NCI-H2196 treated with DMSO at 0.1 percent for 48 hours (cell line): ENCODE data around the gene CECR2.
"Not testable (repeated sequence)": the region's sequence is repeated elsewhere in the genome, so short reads cannot be mapped to it uniquely, and the experiment has no call there.

Source experiments
- DNase-seq: peaks from one replicate; lab custom pipeline; 2025; ENCODE audit not compliant: unreplicated experiment; lab: John Stamatoyannopoulos, UW

CECR2 gene

DNA sequence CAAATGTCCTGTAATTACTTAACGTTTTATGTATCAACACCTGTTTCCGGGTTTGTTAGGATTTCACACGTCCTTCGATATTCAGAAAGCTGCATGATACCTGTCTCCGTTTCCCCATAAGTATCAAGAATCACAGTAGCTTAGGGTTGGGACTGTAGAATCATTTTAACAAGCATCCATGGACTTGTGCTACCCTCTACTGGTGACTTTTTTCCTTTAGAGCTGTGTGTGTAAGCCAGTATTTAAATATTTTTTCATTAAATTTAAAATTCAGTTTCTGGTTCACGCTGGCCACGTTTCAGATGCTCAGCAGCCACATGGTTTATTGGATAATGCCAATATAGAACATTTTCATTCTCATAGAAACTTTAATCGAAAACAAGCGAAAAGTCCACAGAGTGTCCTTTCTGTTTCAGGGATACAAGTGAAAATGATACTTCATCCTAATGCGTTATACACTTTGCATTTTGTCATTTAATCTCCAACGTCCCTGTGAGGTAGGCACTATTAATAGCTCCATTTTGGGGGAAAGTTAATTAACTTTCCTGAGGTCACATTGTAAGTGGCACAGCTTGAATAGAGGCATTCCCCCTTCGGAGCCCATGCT lies 132.5 kb downstream of the CECR2 start:
- peak; percentile 60 for DNase-seq

DNA sequence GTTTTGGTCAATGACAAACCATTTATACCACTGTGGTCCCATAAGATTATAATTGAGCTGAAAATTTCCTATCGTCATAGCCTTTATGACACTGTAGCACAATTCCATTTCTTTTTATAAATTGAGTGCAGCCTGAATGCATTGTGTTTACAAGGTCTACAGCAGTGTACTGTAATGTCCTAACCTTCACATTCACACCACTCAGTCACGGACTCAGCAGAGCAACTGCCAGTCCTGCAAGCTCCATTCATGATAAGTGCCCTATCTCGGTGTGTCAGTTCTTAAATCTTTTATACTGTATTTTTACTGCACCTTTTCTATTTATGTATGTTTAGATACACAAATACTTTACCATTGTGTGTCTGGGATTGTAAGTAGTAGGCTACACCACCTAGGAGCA lies 138.8 kb downstream of the CECR2 start:
- DNase-seq = no peak

DNA sequence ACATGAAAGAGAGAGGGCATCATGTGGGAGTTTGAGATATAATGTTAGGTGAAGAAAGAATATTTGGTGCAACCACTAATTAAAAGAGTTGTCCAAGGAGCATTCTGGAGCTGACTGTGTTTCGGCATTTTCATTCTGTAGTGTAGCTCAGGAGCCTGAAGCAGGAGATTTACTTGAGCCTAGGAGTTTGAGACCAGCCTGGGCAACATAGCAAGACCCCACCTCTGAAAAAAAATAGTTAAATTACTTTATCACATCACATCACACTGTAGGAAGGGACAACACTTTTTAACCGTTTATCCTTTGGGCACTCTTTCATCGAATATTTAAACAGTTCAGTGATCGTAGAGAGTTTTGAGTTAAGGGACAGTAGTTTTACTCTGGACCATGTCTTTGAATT lies 143.7 kb downstream of the CECR2 start:
- DNase-seq = no peak

DNA sequence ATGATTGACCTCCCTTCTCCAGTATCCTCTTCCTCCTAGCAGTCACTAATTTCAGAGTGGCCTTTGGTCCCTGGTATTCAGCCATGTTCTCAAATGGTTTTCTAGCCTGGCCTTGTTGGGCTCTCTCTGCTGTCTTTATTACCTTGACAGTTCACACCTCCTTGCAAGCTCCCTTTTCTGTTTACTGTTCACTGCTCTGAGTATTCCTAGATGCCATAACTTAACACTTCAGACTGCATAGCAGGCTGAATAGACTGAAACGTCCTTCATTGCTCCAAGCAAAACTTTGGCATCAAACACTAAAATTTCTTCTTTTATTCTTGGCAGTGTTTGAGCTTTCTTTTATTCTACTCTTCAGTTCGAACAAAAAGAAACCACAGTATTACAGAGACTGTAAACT lies 144.4 kb downstream of the CECR2 start:
- DNase-seq = no peak

DNA sequence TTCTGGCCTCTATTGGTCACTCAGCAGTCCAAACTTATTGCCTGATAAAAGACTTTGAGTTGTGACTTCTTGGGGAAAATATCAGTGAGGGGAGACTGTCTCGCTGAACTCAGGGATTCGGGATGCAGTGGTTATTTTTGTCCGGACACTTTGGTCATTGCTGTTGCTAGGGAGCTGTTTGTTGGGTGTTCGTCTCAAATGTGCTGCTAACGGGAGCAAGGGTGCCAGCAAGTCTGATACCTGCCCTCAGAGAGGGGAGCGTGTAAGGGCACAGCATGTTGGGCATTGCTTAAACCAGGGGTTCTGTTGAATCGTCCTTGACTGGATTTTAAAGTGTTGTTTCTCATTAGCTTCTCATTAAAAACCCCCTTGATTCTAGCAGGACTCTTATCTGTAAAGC lies 144.8 kb downstream of the CECR2 start:
- no peak for DNase-seq

DNA sequence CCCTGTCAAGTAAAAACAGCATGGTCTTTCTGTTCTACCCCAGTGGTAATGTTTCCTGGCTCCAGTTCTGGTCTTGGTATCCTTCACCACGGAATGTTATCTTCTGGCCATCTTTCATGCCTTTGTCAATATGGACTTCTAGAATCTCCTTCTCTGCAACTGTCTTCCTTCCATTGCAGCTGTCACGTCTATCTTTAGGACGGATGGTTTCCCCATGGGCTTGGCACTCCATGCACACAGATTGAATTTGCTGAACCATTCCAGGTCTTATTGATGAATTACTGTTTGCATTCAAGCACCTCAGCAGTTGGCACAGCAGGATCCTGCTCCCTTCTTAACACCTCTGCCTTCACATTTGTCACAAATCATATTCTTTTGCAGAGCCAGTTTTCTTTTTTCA lies 149.1 kb downstream of the CECR2 start:
- DNase-seq = no peak

DNA sequence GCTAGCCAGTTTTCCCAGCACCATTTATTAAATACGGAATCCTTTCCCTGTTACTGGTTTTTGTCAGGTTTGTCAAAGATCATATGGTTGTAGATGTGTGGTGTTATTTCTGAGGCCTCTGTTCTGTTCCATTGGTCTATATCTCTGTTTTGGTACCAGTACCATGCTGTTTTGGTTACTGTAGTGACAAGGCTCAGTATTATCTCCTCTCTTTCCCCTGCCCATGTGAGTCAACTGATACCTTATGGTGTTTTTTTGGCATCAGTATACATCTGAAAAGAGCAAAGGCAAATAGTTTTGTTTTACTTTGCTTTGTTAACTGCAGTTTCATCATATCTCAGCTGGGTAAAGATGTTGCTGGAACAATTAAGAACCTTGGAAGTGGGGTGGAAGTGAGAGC lies 152.7 kb downstream of the CECR2 start:
- not testable (repeated sequence) for DNase-seq

DNA sequence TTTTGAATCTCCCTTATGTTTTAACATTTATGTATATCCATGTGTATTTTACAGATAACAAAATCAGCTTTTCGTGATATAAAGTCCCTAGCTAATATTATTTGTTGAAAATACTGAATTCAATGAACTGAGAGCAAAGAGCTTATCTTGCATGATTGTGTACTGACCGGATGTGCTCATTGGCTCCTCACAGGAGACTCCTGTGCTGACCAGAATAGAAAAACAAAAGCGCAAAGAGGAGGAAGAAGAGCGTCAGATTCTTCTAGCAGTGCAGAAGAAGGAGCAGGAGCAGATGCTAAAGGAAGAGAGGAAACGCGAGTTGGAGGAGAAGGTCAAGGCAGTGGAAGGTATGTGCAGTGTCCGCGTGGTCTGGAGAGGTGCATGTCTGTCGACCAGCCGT lies 154.7 kb downstream of the CECR2 start:
- no peak for DNase-seq

DNA sequence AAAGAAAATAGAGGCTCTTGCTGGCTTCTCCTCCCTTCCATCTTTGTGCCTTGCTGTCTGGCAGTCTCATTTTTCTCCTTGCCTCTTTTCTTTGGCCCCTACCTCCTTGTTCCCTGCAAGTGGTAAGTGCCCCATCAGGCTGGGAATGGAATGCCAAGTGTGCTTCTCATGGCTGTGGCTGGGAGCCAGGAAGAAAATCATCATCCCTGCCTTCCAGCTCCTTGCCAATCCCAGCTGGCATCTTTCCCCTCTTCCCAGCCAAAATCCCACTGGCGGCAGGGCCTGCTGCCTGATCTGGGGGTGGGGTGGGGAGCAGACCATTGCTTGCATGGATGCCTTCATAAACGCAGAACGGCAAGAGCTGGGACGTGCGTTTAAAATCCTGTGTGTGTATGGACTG lies 167.0 kb downstream of the CECR2 start:
- DNase-seq = no peak

DNA sequence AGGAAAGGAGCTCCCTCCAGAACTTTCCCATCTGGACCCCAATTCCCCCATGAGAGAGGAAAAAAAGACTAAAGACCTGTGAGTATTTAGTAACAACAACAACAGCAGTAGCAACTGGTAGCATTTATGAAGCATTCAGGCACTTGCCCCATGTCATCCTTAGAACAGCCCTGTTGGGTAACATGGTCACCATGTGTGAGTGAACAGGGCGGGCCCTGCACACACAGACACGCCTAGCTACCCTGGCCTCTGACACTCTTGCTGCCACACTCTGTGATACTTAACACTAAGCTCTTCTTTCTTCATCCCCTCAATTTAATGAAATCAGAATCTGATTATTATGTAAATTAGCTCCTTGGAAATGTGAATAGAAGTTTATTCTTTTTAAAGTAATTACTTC lies 167.9 kb downstream of the CECR2 start:
- no peak for DNase-seq

DNA sequence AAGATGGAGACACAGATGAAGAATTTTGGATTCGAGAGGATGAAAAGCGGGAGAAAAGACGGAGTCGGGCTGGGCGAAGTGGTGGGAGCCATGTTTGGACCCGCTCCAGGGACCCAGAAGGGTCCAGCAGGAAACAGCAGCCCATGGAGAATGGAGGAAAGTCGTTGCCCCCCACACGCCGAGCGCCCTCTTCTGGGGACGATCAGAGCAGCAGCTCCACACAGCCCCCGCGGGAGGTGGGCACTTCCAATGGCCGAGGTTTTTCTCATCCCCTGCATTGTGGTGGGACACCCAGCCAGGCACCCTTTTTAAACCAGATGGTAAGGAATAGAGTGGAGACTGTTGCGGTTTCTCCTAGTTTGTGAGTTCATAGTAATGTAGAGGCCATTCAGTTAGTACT lies 171.2 kb downstream of the CECR2 start:
- DNase-seq = no peak

DNA sequence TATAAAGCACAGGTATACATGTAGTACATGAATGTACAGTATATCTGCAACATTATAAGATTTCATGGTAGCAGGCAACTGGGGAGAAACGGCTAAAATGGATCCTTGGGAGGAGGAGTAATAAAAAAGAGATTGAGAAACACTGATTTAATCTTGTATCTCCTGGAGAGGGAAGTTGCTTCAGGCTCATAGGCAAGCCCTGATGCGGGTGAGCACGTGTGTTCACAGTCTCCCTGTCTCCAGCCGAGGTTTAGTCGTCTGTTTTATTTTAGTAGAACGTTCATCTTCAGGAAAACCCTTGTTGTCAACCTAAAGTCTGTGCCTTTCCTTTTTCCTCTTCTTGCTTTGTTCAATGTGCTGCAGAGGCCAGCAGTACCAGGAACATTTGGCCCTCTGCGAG lies 172.2 kb downstream of the CECR2 start:
- DNase-seq = no peak

DNA sequence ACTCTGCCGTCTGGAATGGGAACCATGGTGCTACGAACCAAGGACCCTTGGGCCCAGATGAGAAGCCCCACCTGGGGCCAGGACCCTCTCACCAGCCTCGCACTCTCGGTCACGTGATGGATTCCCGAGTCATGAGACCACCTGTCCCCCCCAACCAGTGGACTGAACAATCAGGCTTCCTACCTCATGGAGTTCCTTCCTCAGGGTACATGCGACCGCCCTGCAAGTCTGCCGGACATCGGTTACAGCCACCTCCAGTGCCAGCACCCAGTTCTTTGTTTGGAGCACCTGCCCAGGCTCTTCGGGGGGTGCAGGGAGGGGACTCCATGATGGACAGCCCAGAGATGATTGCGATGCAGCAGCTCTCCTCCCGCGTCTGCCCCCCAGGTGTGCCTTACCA lies 173.2 kb downstream of the CECR2 start:
- no peak for DNase-seq

DNA sequence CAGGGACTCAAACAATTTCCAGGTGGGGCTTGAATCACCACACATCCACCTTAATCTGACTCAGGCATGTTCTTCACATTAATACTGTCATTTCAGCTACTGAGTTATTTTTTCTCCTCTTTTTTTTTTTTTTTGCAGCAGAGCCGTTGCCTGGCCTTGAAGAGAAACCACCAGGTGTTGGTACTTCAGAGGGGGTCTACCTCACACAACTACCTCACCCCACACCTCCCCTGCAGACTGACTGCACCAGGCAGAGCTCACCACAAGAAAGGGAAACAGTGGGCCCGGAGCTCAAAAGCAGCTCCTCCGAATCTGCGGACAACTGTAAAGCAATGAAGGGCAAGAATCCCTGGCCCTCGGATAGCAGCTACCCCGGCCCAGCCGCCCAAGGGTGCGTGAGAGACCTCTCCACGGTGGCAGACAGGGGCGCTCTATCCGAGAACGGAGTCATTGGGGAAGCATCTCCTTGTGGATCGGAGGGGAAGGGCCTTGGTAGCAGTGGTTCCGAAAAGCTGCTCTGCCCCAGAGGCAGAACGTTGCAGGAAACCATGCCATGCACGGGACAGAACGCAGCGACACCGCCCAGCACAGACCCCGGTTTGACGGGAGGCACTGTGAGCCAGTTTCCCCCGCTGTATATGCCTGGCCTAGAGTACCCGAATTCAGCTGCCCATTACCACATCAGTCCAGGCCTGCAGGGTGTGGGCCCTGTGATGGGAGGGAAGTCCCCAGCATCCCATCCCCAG lies 178.9 kb downstream of the CECR2 start:
- DNase-seq = no peak

DNA sequence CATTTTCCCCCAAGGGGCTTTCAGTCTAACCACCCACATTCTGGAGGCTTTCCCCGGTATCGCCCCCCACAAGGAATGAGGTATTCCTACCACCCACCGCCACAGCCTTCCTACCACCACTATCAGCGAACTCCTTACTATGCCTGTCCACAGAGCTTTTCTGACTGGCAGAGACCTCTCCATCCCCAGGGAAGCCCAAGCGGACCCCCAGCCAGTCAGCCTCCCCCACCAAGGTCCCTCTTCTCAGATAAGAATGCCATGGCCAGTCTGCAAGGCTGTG lies 179.4 kb downstream of the CECR2 start:
- no peak for DNase-seq

DNA sequence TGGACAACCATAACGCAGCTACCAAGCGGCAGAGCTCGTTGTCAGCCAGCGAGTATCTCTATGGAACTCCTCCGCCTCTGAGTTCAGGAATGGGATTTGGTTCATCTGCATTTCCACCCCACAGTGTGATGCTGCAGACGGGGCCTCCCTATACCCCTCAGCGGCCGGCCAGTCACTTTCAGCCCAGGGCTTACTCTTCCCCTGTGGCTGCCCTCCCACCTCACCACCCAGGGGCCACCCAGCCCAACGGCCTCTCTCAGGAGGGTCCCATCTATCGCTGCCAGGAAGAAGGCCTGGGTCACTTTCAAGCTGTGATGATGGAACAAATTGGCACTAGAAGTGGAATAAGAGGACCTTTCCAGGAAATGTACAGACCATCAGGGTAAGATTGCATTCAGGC lies 179.9 kb downstream of the CECR2 start:
- no peak for DNase-seq

DNA sequence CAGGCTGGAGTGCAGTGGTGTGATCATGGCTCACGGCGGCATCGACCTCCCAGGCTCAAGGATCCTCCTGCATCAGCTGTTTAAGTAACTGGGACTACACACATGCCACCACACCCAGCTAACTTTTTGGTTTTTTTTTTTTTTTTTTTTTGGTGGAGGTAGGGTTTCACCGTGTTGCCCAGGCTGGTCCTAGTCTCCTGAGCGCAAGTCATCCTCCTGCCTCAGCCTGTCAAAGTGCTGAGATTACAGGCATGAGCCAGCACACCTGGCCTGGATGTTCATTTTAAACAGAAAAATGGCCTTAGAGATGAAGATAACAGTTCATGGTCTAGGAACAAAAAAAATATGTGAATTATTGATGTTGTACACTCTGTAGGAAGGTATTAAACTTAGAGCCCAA lies 180.4 kb downstream of the CECR2 start:
- DNase-seq = no peak

DNA sequence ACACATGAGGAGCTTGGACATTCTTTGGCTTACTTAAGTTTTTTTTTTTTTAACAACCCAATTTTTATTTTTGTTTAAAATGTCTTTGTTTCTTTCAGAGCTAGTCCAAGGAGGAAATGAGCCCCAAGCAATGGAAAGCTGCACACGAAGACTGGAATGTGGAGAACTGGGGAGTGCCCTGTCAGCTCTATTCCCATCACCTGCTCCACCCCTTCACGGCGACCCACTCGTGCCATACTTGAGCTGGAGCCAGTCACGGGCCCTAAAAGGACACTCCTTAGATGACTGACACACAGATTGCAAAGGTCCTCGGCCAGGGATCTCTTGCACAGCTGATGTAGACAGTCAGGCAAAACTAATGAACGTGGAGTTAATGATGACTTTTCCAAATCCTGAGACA lies 183.5 kb downstream of the CECR2 start:
- DNase-seq = no peak

DNA sequence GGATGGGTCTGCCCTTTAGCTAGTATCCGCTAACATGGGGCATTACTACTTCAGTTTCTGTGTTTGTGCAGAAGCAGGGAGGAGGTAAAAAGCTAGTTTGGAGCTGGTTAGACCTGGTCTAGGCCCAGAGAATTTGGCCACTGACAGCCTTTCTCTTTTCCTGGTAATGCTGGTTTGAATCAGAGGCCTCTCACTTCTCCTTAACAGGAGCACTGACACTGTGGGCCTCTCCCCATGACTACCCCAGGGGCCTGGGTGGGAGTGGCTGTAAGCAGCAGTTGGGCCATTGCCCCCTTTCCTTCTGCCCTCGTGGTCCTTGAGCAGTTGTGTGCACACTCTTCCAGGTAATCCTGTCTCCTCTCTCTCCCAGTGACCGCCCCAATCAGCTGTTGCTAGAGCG lies 185.6 kb downstream of the CECR2 start:
- no peak for DNase-seq

DNA sequence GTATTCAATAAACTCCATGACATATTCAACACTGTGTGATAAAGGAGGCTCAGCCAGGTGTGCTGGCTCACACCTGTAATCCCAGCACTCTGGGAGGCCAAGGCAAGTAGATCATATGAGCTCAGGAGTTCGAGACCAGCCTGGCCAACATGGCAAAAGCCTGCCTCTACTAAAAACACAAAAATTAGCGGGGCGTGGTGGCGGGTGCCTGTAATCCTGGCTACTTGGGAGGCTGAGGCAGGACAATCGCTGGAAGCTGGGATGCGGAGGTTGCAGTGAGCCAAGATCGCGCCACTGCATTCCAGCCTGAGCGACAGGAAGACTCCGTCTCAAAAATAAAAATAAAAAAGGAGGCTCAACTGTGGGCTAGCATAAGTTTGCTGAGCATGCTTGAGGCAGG lies 189.9 kb downstream of the CECR2 start:
- DNase-seq = no peak

DNA sequence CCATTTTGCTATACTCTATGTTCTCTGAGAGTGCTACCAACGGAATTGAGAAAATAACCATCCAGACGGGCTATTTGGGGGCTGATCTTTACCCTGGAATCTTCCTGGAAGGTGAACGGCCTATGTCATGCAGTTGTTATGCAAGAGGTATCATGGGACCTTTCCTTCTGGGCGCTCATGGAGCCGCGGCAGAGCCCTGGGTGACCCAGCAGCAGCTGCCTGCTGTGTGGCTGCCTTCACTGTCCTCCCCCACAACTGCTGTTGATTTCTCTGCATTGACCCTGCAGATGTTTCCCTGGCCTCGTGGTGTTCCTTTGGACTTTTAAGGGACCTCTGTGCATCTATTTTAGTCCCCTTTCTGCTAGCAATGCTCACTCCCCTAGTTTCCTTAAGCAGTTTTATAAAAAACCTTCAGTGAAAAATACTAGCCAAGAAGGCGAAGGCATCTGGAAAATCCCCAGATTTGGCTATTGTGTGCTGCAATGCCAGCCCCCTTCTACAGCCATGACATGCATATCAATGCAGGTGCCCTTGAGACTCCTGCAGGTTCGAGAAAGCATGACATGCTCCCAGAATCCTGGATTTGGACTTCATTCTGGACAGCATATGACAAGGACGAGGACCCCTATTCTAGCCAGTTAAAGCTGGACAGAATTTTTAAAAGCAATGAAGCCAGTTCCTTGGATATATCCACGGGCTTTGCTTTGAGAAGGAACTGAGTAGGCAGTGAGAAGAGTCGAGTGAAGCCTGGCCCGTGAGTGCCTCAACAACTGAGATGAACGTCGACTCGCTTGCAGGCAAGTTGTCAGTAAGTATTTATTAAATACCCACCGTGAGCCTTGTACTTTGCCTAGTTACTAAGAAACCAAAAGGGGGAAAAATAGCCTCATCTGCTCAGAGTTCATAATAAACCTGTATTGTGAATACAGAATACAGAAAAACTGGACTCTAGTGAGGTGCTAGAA lies 193.9 kb downstream of the CECR2 start, which contains the start of gene SLC25A18:
TSS of gene SLC25A18 (plus strand) at position 593 of the 965 bp plus-strand sequence. CDS start 16,447 bp downstream, outside the sequence.
- no peak for DNase-seq

DNA sequence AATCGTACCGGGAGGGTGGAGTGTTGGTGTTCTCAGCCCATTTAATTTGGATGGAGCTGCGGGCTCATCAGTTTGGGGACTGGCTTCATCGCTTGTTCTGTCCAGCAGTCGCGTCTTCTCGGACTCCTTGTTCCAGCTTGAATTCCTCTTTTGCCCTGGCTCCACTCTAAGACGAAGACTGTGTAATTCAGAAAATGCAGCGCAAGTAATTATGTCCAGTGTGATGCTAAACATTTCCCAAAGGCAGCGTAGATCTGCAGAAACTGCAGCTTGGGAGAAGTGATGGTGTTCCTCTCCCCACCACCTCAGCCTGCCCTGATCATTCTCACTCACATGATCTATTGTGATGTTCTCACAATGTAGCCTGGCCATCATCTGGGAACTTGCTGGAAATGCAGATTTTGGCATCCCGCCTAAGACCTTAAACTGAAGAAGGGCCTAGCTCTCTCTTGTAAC lies 194.7 kb downstream of the CECR2 start:
- DNase-seq = no peak
